SK-N-SH (cell line): Measurements from ENCODE around the gene NEU4. TPM values are rescaled to one million over a fixed set of nuclear protein-coding genes. Genes with fewer than 3 reads are reported as not detected.

Experiments
- CTCF ChIA-PET: fragments of 300-600, 350-600 bp; formaldehyde crosslinking; extraction: SDS; loops from one replicate; lab custom pipeline; 2021; lab: Yijun Ruan, JAX
- POLR2A ChIA-PET: fragments of 350-600 bp; sonication (Branson Sonifier 250); formaldehyde crosslinking; extraction: SDS; loops from one replicate; lab custom pipeline; 2020; ENCODE audit warnings: antibody characterized with exemption, inconsistent platforms; lab: Yijun Ruan, JAX
- DNase-seq: peaks from one replicate; pipeline ENCODE4 v3.0.0; 2012
- H2AFZ ChIP-seq: fragments of 200-600 bp; sonication (generic); 2 replicates; pipeline ENCODE4 v1.8.1; 2016; ENCODE audit warnings: antibody characterized with exemption, mild to moderate bottlenecking, low read depth
- H3F3A ChIP-seq: fragments of 200-600 bp; sonication (generic); replicated peaks from 2 replicates; pipeline ENCODE3; 2016; ENCODE audit warnings: antibody characterized with exemption, mild to moderate bottlenecking; ENCODE audit not compliant: insufficient read depth
- H3K27ac ChIP-seq, 2 experiments: fragments of 200-500 bp in 1 of 2; fragments of 200-600 bp in 1 of 2; sonication (Bioruptor generic) in 1 of 2; sonication (generic), shearing (Covaris generic) in 1 of 2; 2 replicates each; pipeline versions ENCODE4 v1.5.1 to v1.6.1; 2014 to 2016; ENCODE audit warnings: low read depth in 2 of 2, inconsistent platforms in 1 of 2, low read length in 1 of 2, mild to moderate bottlenecking in 1 of 2, mixed read lengths in 1 of 2
- H3K27me3 ChIP-seq: fragments of 200-600 bp; sonication (generic), shearing (Covaris generic); 2 replicates; pipeline ENCODE4 v1.6.1; 2016; ENCODE audit warnings: mixed run types; ENCODE audit not compliant: insufficient read depth
- H3K36me3 ChIP-seq, 2 experiments: fragments of 200-500 bp in 1 of 2; fragments of 200-600 bp in 1 of 2; sonication (Bioruptor generic) in 1 of 2; sonication (generic) in 1 of 2; replicated peaks in 1 of 2; 2 replicates each; pipeline versions ENCODE3 to v1.5.1; 2014 to 2016; ENCODE audit warnings: low read length in 1 of 2, mild to moderate bottlenecking in 1 of 2; ENCODE audit not compliant: insufficient read depth in 2 of 2, control insufficient read depth in 1 of 2
- H3K4me1 ChIP-seq, 2 experiments: fragments of 200-500 bp in 1 of 2; fragments of 200-600 bp in 1 of 2; sonication (Bioruptor generic) in 1 of 2; sonication (generic), shearing (Covaris generic) in 1 of 2; 2 replicates each; pipeline versions ENCODE4 v1.5.1 to v1.6.1; 2014 to 2016; ENCODE audit warnings: low read depth in 1 of 2, low read length in 1 of 2, mixed run types in 1 of 2; ENCODE audit not compliant: insufficient read depth in 2 of 2, control insufficient read depth in 1 of 2
- H3K4me2 ChIP-seq: fragments of 200-600 bp; sonication (generic), shearing (Covaris generic); 2 replicates; pipeline ENCODE4 v1.6.1; 2017; ENCODE audit warnings: mixed run types
- H3K4me3 ChIP-seq, 2 experiments: fragments of 200-500 bp in 1 of 2; fragments of 200-600 bp in 1 of 2; sonication (Bioruptor generic) in 1 of 2; sonication (generic), shearing (Covaris generic) in 1 of 2; 2 replicates each; pipeline versions ENCODE4 v1.5.1 to v1.8.1; 2014 to 2016; ENCODE audit warnings: low read depth in 2 of 2, inconsistent platforms in 1 of 2, low read length in 1 of 2, mild to moderate bottlenecking in 1 of 2, mixed read lengths in 1 of 2, moderate library complexity in 1 of 2
- H3K79me2 ChIP-seq: fragments of 200-600 bp; sonication (generic); 2 replicates; pipeline ENCODE4 v1.8.1; 2017; ENCODE audit warnings: mild to moderate bottlenecking; ENCODE audit not compliant: insufficient read depth
- H3K9ac ChIP-seq: fragments of 200-600 bp; sonication (generic); 2 replicates; pipeline ENCODE4 v1.6.1; 2017; ENCODE audit warnings: mixed run types
- H3K9me2 ChIP-seq: fragments of 200-600 bp; sonication (generic); 2 replicates; pipeline ENCODE4 v1.6.1; 2017; ENCODE audit warnings: mixed run types
- H3K9me3 ChIP-seq: fragments of 200-600 bp; sonication (generic); 2 replicates; pipeline ENCODE4 v1.6.1; 2017; ENCODE audit warnings: mixed run types, mild to moderate bottlenecking, moderate library complexity
- H4K20me1 ChIP-seq: fragments of 200-600 bp; sonication (generic); 2 replicates; pipeline ENCODE4 v1.6.1; 2017; ENCODE audit warnings: mild to moderate bottlenecking, mixed run types; ENCODE audit not compliant: insufficient read depth
- ELF1 ChIP-seq: IDR thresholded peaks from 2 replicates; pipeline ENCODE4 v1.4.0; 2012
- FOSL2 ChIP-seq: IDR thresholded peaks from 2 replicates; pipeline ENCODE4 v1.4.0; 2012; ENCODE audit warnings: low read depth, mild to moderate bottlenecking, moderate library complexity, borderline replicate concordance
- MEF2A ChIP-seq: IDR thresholded peaks from 2 replicates; pipeline ENCODE4 v1.4.0; 2012; ENCODE audit warnings: low read depth, borderline replicate concordance
- PBX3 ChIP-seq: IDR thresholded peaks from 2 replicates; pipeline ENCODE4; 2012
- SMC3 ChIP-seq: IDR thresholded peaks from 2 replicates; pipeline ENCODE4 v1.6.1; 2012; ENCODE audit warnings: low read depth, low read length, improper control_type of control experiment
- ZBTB33 ChIP-seq: IDR thresholded peaks from 2 replicates; pipeline ENCODE4 v1.4.0; 2012; ENCODE audit warnings: low read depth, borderline replicate concordance
- WGBS: methylation state at CpG from one replicate; pipeline ENCODE4 v1.1.6; 2017; ENCODE audit warnings: low lambda C conversion rate; 5-methylcytosine and 5-hydroxymethylcytosine counted together
- polyA plus RNA-seq, 3 experiments: library from polyadenylated mRNA; depleted of rRNA; stranded (reverse); fragments of >200 nt; gene quantifications; 2 replicates each; pipeline ENCODE4 v1.2.3, GENCODE V29; 2012
- TF ChIP-seq, protein P1 (sequence below): IDR thresholded peaks from 2 replicates; pipeline ENCODE4 v1.6.1; 2012; ENCODE audit warnings: mild to moderate bottlenecking, low read depth, low read length, moderate library complexity
- TF ChIP-seq, protein P2 (sequence below): IDR thresholded peaks from 2 replicates; pipeline ENCODE4 v1.4.0; 2012; ENCODE audit warnings: low read depth, borderline replicate concordance
- TF ChIP-seq, protein P3 (sequence below): fragments of 200-600 bp; sonication (generic); IDR thresholded peaks from 2 replicates; pipeline ENCODE4 v1.6.1; 2017; ENCODE audit warnings: antibody characterized with exemption, mild to moderate bottlenecking, moderate library complexity

Gene NEU4
- polyA plus RNA-seq, 1 of the 3 experiments (the other 2 are of a cell fraction): 0.05 TPM

- TF ChIP-seq, protein P1, sequence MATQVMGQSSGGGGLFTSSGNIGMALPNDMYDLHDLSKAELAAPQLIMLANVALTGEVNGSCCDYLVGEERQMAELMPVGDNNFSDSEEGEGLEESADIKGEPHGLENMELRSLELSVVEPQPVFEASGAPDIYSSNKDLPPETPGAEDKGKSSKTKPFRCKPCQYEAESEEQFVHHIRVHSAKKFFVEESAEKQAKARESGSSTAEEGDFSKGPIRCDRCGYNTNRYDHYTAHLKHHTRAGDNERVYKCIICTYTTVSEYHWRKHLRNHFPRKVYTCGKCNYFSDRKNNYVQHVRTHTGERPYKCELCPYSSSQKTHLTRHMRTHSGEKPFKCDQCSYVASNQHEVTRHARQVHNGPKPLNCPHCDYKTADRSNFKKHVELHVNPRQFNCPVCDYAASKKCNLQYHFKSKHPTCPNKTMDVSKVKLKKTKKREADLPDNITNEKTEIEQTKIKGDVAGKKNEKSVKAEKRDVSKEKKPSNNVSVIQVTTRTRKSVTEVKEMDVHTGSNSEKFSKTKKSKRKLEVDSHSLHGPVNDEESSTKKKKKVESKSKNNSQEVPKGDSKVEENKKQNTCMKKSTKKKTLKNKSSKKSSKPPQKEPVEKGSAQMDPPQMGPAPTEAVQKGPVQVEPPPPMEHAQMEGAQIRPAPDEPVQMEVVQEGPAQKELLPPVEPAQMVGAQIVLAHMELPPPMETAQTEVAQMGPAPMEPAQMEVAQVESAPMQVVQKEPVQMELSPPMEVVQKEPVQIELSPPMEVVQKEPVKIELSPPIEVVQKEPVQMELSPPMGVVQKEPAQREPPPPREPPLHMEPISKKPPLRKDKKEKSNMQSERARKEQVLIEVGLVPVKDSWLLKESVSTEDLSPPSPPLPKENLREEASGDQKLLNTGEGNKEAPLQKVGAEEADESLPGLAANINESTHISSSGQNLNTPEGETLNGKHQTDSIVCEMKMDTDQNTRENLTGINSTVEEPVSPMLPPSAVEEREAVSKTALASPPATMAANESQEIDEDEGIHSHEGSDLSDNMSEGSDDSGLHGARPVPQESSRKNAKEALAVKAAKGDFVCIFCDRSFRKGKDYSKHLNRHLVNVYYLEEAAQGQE: no peak
- TF ChIP-seq FOSL2 (no peak), MEF2A (no peak), ZBTB33 (no peak), SMC3 (no peak), ELF1 (no peak)
These were observed 34.5 kb downstream of the NEU4 start (continued) for GRCh38 chr2:241843321-241844065.

- POLR2A ChIA-PET: no interaction called here
- WGBS: 35% methylated on average over 17 of the region's 65 CpGs
These were observed 35.2 kb downstream of the NEU4 start for GRCh38 chr2:241844066-241844728.

More at GRCh38 chr2:241844066-241844728, 35.2 kb downstream of the NEU4 start:
- no peaks in the 10 kb centered on the region for H3K9me2 ChIP-seq
- H3K27me3 ChIP-seq: no peaks in the 10 kb centered on the region
- peaks cover 0 to 4% of the 10 kb centered on the region in 2 experiments; a peak in 1 of 4 replicates for H3K4me1 ChIP-seq
- no peaks in the 10 kb centered on the region for H3K79me2 ChIP-seq
- TF ChIP-seq, protein P2, sequence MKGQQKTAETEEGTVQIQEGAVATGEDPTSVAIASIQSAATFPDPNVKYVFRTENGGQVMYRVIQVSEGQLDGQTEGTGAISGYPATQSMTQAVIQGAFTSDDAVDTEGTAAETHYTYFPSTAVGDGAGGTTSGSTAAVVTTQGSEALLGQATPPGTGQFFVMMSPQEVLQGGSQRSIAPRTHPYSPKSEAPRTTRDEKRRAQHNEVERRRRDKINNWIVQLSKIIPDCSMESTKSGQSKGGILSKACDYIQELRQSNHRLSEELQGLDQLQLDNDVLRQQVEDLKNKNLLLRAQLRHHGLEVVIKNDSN: no peak
- TF ChIP-seq PBX3 (no peak), MEF2A (no peak)
- TF ChIP-seq, protein P3, sequence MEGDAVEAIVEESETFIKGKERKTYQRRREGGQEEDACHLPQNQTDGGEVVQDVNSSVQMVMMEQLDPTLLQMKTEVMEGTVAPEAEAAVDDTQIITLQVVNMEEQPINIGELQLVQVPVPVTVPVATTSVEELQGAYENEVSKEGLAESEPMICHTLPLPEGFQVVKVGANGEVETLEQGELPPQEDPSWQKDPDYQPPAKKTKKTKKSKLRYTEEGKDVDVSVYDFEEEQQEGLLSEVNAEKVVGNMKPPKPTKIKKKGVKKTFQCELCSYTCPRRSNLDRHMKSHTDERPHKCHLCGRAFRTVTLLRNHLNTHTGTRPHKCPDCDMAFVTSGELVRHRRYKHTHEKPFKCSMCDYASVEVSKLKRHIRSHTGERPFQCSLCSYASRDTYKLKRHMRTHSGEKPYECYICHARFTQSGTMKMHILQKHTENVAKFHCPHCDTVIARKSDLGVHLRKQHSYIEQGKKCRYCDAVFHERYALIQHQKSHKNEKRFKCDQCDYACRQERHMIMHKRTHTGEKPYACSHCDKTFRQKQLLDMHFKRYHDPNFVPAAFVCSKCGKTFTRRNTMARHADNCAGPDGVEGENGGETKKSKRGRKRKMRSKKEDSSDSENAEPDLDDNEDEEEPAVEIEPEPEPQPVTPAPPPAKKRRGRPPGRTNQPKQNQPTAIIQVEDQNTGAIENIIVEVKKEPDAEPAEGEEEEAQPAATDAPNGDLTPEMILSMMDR: no peak
- no peaks in the 10 kb centered on the region for H4K20me1 ChIP-seq
- DNase-seq: peak; percentile 87
- H2AFZ ChIP-seq: peak overlapping the region; percentile 41; the same call in 1 of the 2 replicates
- no peak overlapping the region for H3K27ac ChIP-seq
- H3K9ac ChIP-seq: no peak overlapping the region
- no peaks in the 10 kb centered on the region for H3K36me3 ChIP-seq
- CTCF ChIA-PET: interaction anchor here (1.4 to 1.7 kb wide), 2 partner anchors 9 to 16 kb away, joined by 4 to 5 read pairs; no protein-coding TSS in a partner anchor
- H3F3A ChIP-seq: no peaks in the 10 kb centered on the region
- peak overlapping the region; percentile 57; the same call in 1 of the 2 replicates for H3K4me2 ChIP-seq
- no peaks in the 10 kb centered on the region for H3K9me3 ChIP-seq
- H3K4me3 ChIP-seq: peak overlapping the region in 1 of 2 experiments; percentile 35; a peak in 2 of 4 replicates
